K562 (cell line): ENCODE results near the gene DNPEP. TPM values are rescaled to one million over a fixed set of nuclear protein-coding genes. Genes with fewer than 3 reads are reported as not detected.

ENCODE experiments used
- BRF1 ChIP-seq: IDR thresholded peaks from 3 replicates; pipeline ENCODE4 v1.6.1; 2011; ENCODE audit warnings: borderline replicate concordance, mild to moderate bottlenecking; ENCODE audit not compliant: insufficient read length; ENCODE audit errors: extremely low read depth
- CXXC5 ChIP-seq: fragments of 250-450 bp; sonication (Bioruptor Pico); IDR thresholded peaks from 2 replicates; pipeline ENCODE4 v1.8.0; 2022; ENCODE audit warnings: inconsistent platforms, mild to moderate bottlenecking, moderate library complexity
- FOXA1 ChIP-seq: fragments of 450-650 bp; IDR thresholded peaks from 2 replicates; pipeline ENCODE4 v1.6.1; 2016; ENCODE audit warnings: mild to moderate bottlenecking, borderline replicate concordance
- GABPA ChIP-seq: fragments of 200-800 bp; sonication (Bioruptor generic); conservative IDR thresholded peaks from 2 replicates; pipeline ENCODE4 v1.6.1; 2016; ENCODE audit warnings: low read depth, missing genetic modification characterization, missing compliant biosample characterization
- KAT8 ChIP-seq: fragments of 450-650 bp; IDR thresholded peaks from 2 replicates; pipeline ENCODE4 v1.6.1; 2016; ENCODE audit warnings: low read depth, mild to moderate bottlenecking
- NR0B1 ChIP-seq: fragments of 450-650 bp; IDR thresholded peaks from one replicate; pipeline ENCODE4 v1.6.1; 2018; ENCODE audit warnings: mild to moderate bottlenecking, moderate library complexity; ENCODE audit not compliant: partially characterized antibody
- PHB2 ChIP-seq: fragments of 450-650 bp; IDR thresholded peaks from 2 replicates; pipeline ENCODE4 v1.6.1; 2017; ENCODE audit warnings: low read depth
- RAD51 ChIP-seq: fragments of 450-650 bp; IDR thresholded peaks from 2 replicates; pipeline ENCODE4 v1.7.1; 2016; ENCODE audit warnings: low read depth, mild to moderate bottlenecking, borderline replicate concordance
- ZBTB33 ChIP-seq: sonication (generic); formaldehyde crosslinking; IDR thresholded peaks from 2 replicates; pipeline ENCODE4 v1.8.1; 2023; ENCODE audit warnings: mild to moderate bottlenecking, missing genetic modification reagents
- ZNF140 ChIP-seq: fragments of 250-450 bp; sonication (Bioruptor Pico); IDR thresholded peaks from 2 replicates; pipeline ENCODE4 v1.8.0; 2021; ENCODE audit warnings: moderate library complexity, mild to moderate bottlenecking, inconsistent platforms
- ZNF76 ChIP-seq: fragments of 250-450 bp; sonication (Bioruptor Pico); IDR thresholded peaks from 2 replicates; pipeline ENCODE4 v1.4.0; 2020; ENCODE audit warnings: mild to moderate bottlenecking, moderate library complexity, borderline replicate concordance
- ZNF785 ChIP-seq: fragments of 250-450 bp; sonication (Bioruptor Pico); IDR thresholded peaks from 2 replicates; pipeline ENCODE4 v1.4.0; 2020; ENCODE audit warnings: mild to moderate bottlenecking
- polyA plus RNA-seq, 8 experiments: library from polyadenylated mRNA; depleted of rRNA in 4 of 8; stranded (reverse) in 5 of 8; unstranded in 3 of 8; fragments of >200 nt; fragmentation: Nextera tagmentation in 2 of 8; fragmentation: Illumina TruSeq in 1 of 8; extraction: Ambion mirVana in 2 of 8; extraction: Trizol in 1 of 8; gene quantifications; 2 replicates each; pipeline versions ENCODE4 v1.2.1 to v1.2.3, GENCODE V29; 2011 to 2014; ENCODE audit warnings: inconsistent platforms in 1 of 8, missing spikeins in 1 of 8
- total RNA-seq, 7 experiments: library from RNA; depleted of rRNA in 6 of 7; stranded (reverse); fragments of >200 nt in 6 of 7; fragmentation: Illumina TruSeq in 2 of 7; extraction: Trizol in 2 of 7; gene quantifications; 2 replicates each; pipeline versions ENCODE4 v1.2.1 to v1.2.3, GENCODE V29; 2011 to 2021; ENCODE audit warnings: low replicate concordance in 1 of 7
- TF ChIP-seq, protein P1 (sequence below): fragments of 450-650 bp; IDR thresholded peaks from 2 replicates; pipeline ENCODE4 v1.6.1; 2016; ENCODE audit warnings: mild to moderate bottlenecking, moderate library complexity

Gene DNPEP
- total and polyA plus RNA-seq, 9 of the 15 experiments (the other 6 are each of a cell fraction or from before 2014, with no cell fraction given), result 34.6 to 71.4 (median 45.5) TPM

DNA sequence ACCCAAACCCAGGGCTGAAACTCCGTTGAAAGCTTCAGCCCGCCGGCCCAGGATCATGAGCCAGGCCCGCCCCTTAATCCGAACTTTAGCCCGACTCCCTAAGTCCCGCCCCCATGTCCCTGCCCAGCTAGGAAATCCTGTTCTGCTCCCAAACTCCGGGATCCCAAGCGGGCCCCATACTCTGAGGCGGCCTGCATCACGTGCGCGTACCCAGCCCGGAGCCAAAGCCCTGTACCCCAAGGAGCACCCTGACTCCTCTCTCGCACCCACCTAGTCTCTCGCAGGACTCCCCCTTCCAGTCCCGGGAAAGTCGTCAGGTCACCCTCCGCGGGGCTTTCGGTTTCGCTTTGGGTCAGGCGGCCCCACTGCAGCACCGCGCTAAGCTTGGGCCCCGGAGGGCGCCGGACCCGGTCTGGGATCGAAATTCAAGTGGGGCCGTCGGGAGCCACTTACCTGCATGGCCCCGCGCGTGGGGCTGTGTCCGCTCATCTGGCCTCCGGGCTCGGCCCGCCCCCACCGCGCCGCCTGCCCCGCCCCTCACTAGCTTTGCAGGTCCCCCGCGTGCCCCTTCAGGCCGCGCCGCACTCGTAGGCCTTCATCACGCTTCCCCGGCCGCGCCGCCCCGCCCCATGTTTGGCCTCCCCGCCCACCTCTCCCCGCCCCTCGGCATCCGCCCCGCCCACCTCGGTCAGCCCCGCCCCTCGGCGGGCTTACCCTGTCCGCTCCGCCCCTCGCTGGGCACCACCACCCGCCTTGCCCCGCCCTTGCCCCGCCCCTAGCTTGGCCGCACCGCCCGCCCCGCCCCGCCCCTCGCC is at the start of gene DNPEP (continued):
- TF ChIP-seq ZNF140 (CRISPR knock-in tag) (no peak), ZNF785 (CRISPR knock-in tag) (no peak), ZNF76 (CRISPR knock-in tag) (no peak), FOXA1 (no peak), CXXC5 (peak; percentile 51), RAD51 (no peak), KAT8 (no peak), GABPA (peak; percentile 12; the same call in 1 of the 2 replicates), ZBTB33 (CRISPR knock-in tag) (no peak), PHB2 (no peak), BRF1 (no peak), NR0B1 (no peak)
- TF ChIP-seq, protein P1, sequence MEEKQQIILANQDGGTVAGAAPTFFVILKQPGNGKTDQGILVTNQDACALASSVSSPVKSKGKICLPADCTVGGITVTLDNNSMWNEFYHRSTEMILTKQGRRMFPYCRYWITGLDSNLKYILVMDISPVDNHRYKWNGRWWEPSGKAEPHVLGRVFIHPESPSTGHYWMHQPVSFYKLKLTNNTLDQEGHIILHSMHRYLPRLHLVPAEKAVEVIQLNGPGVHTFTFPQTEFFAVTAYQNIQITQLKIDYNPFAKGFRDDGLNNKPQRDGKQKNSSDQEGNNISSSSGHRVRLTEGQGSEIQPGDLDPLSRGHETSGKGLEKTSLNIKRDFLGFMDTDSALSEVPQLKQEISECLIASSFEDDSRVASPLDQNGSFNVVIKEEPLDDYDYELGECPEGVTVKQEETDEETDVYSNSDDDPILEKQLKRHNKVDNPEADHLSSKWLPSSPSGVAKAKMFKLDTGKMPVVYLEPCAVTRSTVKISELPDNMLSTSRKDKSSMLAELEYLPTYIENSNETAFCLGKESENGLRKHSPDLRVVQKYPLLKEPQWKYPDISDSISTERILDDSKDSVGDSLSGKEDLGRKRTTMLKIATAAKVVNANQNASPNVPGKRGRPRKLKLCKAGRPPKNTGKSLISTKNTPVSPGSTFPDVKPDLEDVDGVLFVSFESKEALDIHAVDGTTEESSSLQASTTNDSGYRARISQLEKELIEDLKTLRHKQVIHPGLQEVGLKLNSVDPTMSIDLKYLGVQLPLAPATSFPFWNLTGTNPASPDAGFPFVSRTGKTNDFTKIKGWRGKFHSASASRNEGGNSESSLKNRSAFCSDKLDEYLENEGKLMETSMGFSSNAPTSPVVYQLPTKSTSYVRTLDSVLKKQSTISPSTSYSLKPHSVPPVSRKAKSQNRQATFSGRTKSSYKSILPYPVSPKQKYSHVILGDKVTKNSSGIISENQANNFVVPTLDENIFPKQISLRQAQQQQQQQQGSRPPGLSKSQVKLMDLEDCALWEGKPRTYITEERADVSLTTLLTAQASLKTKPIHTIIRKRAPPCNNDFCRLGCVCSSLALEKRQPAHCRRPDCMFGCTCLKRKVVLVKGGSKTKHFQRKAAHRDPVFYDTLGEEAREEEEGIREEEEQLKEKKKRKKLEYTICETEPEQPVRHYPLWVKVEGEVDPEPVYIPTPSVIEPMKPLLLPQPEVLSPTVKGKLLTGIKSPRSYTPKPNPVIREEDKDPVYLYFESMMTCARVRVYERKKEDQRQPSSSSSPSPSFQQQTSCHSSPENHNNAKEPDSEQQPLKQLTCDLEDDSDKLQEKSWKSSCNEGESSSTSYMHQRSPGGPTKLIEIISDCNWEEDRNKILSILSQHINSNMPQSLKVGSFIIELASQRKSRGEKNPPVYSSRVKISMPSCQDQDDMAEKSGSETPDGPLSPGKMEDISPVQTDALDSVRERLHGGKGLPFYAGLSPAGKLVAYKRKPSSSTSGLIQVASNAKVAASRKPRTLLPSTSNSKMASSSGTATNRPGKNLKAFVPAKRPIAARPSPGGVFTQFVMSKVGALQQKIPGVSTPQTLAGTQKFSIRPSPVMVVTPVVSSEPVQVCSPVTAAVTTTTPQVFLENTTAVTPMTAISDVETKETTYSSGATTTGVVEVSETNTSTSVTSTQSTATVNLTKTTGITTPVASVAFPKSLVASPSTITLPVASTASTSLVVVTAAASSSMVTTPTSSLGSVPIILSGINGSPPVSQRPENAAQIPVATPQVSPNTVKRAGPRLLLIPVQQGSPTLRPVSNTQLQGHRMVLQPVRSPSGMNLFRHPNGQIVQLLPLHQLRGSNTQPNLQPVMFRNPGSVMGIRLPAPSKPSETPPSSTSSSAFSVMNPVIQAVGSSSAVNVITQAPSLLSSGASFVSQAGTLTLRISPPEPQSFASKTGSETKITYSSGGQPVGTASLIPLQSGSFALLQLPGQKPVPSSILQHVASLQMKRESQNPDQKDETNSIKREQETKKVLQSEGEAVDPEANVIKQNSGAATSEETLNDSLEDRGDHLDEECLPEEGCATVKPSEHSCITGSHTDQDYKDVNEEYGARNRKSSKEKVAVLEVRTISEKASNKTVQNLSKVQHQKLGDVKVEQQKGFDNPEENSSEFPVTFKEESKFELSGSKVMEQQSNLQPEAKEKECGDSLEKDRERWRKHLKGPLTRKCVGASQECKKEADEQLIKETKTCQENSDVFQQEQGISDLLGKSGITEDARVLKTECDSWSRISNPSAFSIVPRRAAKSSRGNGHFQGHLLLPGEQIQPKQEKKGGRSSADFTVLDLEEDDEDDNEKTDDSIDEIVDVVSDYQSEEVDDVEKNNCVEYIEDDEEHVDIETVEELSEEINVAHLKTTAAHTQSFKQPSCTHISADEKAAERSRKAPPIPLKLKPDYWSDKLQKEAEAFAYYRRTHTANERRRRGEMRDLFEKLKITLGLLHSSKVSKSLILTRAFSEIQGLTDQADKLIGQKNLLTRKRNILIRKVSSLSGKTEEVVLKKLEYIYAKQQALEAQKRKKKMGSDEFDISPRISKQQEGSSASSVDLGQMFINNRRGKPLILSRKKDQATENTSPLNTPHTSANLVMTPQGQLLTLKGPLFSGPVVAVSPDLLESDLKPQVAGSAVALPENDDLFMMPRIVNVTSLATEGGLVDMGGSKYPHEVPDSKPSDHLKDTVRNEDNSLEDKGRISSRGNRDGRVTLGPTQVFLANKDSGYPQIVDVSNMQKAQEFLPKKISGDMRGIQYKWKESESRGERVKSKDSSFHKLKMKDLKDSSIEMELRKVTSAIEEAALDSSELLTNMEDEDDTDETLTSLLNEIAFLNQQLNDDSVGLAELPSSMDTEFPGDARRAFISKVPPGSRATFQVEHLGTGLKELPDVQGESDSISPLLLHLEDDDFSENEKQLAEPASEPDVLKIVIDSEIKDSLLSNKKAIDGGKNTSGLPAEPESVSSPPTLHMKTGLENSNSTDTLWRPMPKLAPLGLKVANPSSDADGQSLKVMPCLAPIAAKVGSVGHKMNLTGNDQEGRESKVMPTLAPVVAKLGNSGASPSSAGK, result no peak
